H1 (cell line): ENCODE results near the gene NEK4. TPM values are rescaled to one million over a fixed set of nuclear protein-coding genes. Genes with fewer than 3 reads are reported as not detected.

Source experiments
- BACH1 ChIP-seq: IDR thresholded peaks from 2 replicates; pipeline ENCODE4 v1.6.1; 2012; ENCODE audit warnings: low read length, improper control_type of control experiment
- polyA plus RNA-seq, 7 experiments: library from polyadenylated mRNA; depleted of rRNA in 3 of 7; stranded (reverse) in 5 of 7; unstranded in 2 of 7; fragments of >200 nt in 5 of 7; fragments of 200-250 nt in 2 of 7; gene quantifications; 1 replicate in 5 of 7; 2 replicates in 1 of 7; 4 replicates in 1 of 7; pipeline versions ENCODE4 v1.2.1 to v1.2.3, GENCODE V29; 2011 to 2013; ENCODE audit warnings: missing spikeins in 2 of 7, mixed read lengths in 2 of 7
- total RNA-seq: library from RNA; stranded (reverse); fragmentation: NEBNext Ultra II Directional; extraction: Animal tissue kit (Norgen Biotek cat#: 25700); gene quantifications from 2 replicates; pipeline ENCODE4 v1.2.1, GENCODE V29; 2021

The NEK4 gene
- total and polyA plus RNA-seq, 2 of the 8 experiments (the other 6 are each of a cell fraction or from before 2014, with no cell fraction given), result 7.5 to 40.0 TPM

DNA sequence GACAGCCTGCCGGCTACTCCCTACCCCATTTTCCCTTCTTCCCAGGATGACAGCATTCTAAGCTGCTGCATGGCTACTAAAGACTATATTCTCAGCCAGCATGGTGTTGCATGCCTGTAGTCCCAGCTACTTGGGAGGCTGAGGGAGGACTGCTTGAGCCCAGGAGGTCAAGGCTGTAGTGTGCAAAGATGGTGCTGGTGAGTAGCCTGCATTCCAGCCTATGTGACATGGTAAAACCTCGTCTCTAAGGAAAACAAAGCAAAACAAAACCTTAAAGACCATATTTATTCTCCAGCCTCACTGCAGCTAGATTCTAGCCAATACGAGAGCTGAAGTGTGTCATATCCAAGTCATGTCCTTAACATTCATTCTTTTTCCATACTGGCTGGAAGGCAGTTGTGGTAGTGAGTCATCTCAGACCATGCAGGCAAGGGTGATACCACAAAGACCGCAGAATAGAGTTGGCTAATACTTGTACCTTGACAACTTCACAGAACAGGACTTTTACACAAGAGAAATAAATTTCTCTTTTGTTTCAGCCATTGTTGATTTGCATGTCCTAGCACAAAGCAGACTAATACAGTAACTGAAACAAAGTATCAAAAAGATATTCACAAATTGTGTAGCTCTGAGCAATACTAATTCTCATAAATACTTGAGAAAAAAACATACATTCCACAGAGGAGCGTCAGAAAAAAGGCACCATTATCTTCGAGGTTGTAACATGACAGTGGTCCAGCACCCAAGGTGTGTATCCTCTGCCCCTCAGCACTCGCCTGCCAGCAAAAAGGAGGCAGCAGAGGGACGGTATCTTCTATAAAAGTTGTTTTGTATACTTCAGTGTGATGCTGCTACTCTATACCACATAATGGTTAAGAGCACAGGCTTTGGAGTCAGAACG, 99.9 kb downstream of the NEK4 start (continued):
- TF ChIP-seq BACH1, result no peak
- TF ChIP-seq, all 59 proteins: peak for 0
